ENCODE measurements around the gene EIF6.

GRCh38 chr20:35232575-35232974 is 52.0 kb downstream of the EIF6 start:
- no peak for TF ChIP-seq CTCF (IDR thresholded peaks at IDR 0.05)
- no peak for TF ChIP-seq POLR2A (IDR thresholded peaks at IDR 0.05)
- TF ChIP-seq POLR2AphosphoS5 (IDR thresholded peaks at IDR 0.05), result no peak

Data from sigmoid colon (tissue), 4 donors.